Urothelium cell line (cell line): Measurements from ENCODE around the gene PLXNA4.

Experiments
- DNase-seq: peaks from one replicate; pipeline ENCODE4 v3.0.0; 2011; ENCODE audit warnings: low spot score, mixed read lengths
- FAIRE-seq: peaks from 2 replicates; lab custom pipeline; 2011; peaks lifted over from hg19 to GRCh38; lab: Jason Lieb, UNC

Gene PLXNA4

DNA sequence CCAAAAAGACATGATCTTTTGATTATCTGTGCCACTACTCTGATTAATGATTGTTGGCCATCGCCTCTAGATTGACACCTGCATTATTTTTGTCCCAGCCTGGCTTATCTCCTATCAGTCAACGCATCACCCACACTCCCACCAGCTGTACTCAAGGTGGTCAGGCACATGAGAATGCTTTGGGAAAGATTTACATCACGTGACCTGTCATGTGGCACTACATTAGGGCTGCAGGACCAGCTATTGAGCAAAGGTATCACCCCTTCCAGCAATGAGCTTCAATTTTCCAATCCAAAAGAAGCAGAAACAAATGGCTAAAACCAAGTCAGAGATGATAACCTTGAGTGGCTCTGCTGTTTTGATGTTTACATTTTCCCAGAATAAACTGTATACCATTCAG is 204.3 kb downstream of the PLXNA4 start:
- FAIRE-seq (no peak), DNase-seq (no peak)

DNA sequence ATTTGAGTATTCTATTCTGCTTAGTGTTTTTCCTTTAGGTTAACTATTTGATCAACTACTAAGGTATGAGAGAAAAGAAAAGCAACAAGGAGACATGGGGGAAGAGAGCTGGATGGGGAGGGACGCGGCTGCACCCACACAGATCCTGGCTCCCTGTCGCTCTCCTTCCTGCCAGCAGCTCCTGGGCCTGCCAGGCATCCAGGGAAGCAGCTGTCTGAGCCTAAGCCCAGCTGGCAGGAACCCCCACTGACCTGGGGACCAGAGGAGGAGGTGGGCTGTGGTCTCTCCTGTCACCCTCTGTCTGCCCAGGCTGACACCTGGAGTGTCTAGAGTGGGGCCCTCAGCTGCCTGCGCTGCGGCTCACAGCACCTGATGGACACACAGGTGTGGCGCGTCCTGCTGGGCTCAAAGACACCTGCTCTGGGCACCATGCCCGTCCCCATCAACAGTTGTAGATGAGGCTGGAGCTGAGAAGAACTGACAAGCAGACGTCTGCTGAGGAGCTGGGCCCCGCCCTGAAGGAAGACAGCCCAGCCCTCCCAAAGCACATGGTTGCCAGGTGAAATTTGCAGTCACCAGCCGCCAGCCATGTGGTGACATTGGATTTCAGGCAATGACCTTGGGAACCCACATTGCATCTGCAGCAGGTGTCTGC is 207.9 kb downstream of the PLXNA4 start:
- DNase-seq (no peak), FAIRE-seq (no peak)

DNA sequence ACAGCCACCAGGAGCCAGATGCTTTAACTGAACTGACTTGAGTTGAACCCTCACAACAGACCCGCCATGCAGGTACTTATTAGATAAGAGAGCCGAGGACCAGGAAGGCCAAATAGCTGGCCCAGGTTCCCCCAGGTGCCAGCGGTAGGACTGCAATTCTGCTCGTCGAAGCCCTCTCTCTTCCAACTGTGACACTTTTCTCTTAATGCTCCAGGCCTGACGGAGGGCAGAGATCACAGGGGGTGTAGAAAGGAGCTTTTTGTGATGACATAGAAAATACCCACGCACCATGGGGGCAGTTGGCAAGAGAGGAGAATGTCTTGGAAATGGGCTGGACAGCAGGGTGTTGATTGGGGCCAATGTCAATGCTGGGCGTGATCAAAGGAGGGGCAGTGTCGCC is 208.5 kb downstream of the PLXNA4 start:
- FAIRE-seq (no peak), DNase-seq (no peak)

DNA sequence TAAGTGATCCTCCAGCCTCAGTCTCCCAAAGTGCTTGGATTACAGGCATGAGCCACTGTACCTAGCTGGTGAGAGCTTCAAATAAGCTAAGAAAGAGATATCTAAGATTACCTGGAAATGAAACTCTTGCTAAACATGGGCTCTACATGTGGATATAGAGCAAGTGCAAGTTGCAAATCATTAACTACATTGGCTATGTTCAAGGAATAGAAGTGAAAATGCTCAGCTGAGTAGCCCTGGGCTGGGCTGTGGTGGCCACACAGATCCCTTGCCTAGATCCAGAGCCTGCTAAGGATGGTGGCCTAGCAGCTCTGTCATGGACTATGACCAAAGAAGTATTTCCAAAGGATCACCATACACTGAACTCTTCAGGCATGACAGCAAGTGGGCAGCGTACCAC is 209.3 kb downstream of the PLXNA4 start:
- no peak for FAIRE-seq
- no peak for DNase-seq

DNA sequence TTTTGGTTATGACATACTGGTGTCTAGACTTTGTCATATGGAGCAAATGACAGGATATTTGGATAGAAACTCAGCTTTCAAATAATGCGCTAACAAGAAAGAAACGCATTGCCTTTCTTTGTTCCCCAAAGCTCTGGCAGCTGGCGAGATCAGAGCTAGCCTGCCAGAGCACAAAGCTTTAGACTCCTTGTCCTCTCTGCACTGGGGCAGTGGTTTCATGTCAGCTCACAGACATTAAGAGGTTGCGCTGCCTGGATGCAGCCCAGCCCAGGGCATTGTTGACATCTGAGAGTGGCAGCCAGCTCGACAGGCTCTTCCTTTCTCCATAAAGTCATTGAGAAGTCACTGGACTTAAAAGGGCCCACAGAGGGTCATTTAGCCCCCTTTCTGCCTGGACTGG is 212.0 kb downstream of the PLXNA4 start:
- FAIRE-seq = no peak

DNA sequence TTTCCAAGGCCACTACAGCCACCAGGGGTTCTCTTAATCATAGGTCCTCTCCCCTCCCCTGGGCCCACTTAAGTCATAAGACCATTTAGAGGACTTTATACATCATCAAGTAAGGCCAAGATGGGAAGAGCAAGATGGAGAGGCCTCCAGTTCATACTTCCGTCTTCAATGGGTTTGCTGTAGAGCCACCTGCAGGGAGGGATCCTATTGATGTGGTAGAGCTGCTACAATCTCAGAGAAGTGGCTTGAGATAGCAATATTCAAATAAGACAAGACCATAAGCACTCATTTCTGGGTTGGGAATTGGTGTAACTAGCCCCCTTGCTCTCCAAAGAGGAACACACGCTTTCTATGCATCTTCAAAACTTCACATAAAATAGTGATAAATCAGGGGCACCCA is 214.2 kb downstream of the PLXNA4 start:
- FAIRE-seq (no peak), DNase-seq (no peak)

More for the DNA sequence above, 212.0 kb downstream of the PLXNA4 start:
- DNase-seq = no peak

DNA sequence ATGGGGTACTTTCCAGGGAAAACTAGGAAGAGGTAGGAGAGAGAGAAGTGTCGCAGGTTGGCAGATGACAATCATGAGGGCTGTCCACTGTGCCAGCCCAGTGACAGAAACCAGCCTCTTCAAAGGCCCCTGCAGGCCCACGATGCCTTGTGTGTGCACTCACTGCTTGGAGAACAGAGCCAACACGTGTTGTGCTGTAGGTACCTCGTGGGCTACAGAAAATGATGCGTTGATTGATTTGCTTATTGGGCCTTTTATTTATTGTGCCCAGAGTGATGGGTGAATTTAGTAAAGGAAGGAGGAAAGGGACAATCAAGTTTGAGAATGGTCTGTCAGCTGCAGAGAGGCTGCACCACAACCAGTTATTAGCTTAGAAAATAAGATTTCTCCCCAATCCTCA is 215.1 kb downstream of the PLXNA4 start:
- DNase-seq (no peak), FAIRE-seq (no peak)

DNA sequence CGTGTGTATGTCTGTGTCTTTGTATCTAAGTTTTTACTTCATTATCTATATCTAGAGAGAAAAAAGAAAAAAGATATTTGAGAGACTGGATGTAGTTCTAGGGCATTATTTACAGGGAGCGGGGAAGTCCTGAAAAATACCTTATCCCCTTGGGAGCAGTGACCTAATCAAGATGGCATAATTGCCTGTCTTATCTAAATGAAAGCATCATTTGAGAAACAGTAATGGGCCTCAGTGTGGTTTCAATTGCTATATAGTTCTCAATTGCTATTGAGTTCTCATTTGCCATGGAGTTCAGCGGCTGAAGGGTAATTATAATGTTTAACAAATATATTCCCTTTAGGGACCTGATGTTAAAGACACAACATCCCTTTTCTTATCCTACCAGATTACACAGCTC is 216.5 kb downstream of the PLXNA4 start:
- DNase-seq = no peak
- FAIRE-seq = no peak

DNA sequence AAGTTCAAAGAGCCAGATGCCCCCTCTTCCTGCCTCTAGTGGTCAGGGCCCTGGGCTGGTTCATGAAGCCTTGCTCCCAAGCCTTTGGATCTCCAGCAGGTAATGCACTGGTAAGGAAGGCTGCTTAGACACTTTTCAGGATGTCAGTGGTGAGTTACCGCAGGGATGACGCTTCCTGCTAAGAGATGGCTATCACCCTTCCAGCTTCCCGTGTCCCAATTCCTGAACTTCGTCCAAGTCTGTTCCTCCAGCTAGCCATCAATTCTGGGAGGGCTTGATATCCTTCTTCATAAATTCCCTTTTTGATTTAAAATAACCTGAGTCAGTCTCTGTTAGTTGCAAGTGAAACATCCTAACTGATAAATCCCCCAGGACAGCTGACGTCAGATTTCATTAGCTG is 221.2 kb downstream of the PLXNA4 start:
- FAIRE-seq = no peak
- DNase-seq = no peak

DNA sequence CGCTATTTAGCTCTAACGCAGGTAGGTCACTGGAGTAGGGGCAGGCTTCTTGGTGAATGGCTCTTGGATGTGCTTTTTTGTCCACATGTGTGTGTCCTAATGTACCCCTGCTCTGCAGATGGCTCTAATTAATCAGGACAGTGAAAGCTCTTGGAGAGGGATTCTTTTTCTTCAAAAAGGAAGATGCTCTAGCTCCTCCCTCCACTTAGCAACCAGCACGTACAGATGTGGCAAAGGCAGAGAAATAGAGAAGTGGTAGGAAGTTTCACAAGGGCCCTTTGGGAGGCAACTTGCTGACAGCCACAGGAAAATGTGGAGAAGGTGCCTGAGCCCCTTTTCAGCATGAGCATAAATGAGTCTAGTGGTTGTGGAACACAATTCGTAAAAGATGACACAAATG is 221.7 kb downstream of the PLXNA4 start:
- no peak for FAIRE-seq
- DNase-seq = no peak

DNA sequence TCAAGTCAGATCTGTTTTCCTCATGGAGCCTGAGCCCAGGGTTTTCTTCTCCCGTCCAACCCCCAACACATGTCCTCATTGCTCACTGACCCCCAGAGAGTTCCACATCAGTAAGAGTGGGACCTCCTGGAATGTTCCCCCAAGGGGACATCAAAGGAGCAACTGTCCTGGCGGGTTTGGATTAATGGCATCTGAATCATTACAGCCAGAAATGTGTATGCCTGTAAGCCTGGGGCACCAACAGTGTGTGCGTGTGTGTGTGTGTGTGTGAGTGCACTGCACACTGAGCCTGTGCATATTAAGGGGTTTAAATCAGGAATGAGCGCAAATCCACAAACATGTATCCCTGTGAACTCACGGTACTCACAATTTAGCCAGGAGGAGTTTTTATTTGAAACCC is 222.3 kb downstream of the PLXNA4 start:
- DNase-seq = no peak
- no peak for FAIRE-seq

DNA sequence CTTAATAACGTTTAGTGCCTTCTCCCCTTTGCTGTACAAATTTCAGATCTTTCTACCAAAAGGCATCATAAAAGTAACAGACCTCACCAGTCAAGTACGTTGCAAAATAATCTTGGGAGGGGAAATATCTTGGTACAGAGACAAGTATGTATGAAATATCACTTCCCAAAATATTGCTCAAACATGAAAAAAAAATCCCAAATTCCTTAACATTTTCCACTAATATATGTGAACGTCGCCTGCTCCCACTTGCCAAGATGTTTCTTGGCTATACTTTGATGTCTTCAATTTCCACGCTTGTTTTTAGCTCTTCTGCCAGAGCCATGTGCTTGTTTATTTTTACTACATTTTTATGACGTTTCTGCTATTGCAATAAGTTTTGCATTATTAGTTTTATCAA is 223.5 kb downstream of the PLXNA4 start:
- DNase-seq = no peak
- FAIRE-seq = no peak

DNA sequence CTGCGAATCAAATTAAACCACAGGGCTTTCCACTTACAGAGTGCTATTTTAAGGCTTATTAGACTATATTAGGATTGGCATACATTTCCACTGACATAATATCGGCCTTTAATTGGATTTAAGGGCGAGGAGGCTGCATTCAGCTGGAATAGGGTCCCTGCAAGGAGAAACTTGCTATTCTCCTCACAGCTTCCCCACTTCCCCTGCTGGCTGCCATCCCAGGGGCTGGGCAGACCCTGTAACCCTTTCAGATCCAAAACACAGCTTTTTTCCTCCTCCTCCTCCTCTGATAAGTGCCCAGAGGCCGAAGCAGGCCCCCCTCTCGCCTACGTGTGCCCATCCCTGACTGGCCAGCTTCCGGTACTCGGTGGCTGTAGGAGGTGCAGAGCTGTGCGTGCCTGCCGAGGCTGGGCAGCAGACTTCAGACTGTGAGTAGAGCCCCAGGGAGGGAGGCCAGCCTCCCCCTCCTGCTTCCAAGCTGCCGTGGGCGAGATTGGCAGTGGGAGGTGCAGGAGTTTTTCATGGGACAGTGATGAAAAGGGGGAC is 224.2 kb downstream of the PLXNA4 start:
- DNase-seq (peak; percentile 8), FAIRE-seq (no peak)

DNA sequence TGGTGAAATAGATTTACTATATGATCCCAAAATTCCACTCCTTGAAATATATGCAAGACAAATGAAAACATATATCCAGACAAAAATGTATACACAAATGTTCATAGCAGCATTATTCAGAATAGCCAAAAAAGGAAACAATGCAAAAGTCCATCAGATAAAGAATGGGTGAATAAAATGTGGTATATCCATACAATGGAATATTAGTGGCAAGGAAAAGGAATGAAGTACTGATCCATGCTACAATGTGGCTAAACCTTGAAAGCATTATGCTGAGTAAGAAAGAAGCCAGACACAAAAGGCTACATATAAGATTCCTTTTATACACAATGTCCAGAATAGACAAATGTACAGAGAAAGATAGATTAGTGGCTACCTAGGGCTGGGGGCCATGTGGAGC is 225.5 kb downstream of the PLXNA4 start:
- DNase-seq = no peak
- FAIRE-seq = no peak

DNA sequence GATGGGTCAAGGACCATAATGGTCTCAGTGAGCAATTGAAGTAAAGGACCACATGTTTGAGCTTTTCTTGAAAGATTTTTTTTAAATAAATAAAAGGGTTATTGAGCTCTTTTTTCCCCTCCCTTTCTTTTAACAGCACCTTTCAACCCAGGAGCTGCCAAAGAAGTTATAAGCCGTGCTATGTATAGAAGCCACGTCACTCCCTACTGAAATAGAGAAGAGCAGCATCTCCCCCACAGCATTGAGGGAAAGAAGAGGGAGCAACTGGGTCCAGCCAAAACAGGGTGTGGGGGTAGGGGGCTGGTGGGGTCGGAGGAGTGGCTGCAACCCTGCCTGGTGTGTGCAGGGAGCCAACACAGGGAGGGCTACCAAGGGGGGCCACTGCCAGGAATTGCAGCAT is 227.2 kb downstream of the PLXNA4 start:
- no peak for DNase-seq
- FAIRE-seq = no peak

DNA sequence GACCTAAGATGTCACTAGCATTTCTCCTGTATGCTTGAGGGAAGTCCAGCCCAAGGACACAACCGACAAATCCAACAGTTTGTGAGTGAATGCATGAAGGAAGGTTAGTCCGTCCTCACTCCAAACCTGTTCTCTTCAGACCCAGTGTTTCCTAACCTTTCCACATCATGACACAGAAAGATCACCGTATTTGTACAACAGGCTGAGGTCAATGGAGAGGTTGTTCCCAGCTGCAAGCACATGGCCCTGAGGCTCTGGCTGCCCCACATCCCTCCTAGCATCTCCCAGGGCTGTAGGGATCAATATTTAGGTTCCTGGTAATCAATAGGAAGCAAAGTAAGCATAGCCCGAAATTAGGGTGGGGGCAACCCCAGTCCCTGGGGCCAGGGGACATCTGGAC is 227.9 kb downstream of the PLXNA4 start:
- DNase-seq = no peak
- no peak for FAIRE-seq

DNA sequence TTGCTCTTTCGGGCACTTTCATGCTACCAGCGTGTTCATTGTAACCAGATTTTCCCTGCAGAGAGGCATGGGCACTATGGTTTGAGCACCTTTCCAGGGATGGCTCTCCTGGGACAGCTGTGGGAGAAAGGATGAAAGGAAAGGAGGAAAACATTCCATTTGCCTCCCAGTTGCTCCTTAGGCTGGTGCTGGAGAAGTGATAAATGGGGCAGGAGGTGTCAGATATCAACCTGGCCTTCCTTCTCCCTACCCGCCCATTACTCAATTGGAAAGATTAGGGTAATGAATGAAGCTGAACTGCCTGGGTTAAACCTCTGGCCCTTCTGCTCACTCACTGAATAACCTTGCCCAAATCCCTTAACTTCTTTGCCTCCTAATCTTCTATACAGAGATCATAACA is 228.4 kb downstream of the PLXNA4 start:
- no peak for FAIRE-seq
- DNase-seq = no peak

DNA sequence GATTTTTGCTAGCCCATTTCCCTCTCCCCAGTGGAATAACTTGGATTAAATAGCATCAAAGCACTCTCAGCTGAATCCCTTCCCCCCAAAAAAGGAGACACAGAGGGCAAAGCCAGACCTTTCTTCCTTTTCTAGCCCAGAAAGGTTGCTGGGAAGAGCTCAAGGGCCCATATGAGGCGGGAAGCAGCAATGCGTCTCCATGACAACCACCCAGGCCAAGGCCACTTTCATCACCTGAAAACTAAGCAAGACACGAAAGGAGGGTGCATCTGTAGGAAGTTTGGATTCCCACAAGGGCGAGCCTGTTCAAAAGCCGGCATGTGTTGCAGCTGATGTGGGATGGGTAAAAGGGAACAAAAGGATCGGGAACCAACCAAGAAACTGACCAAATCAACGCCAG is 229.1 kb downstream of the PLXNA4 start:
- no peak for FAIRE-seq
- DNase-seq = no peak

DNA sequence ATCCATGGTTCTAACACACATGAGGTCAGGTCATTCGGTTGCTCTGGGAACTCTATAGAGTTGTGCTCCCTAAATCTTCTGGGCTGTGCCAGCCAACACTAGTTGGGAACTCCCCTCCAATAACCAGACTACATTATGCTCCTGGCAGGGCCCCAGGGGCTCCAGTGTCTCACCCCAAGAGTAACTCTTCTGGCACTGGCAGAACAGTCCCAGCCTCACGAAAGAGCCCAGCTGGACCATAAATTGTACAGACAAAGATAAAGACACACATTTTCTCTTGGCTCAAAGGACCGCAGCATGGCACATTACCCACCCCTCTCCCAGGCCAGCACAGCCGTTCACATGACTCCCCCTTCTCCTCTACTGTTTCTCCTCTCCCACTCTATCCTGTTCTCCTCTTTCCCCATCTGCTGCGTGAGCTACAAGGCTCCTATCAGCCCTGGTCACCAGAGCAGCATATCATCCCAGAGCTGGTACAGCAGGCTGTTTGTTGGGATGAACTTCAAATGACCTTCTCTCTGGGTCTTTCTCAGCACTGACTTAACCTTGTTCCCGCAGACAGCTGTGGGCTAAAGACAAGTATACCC is 230.6 kb downstream of the PLXNA4 start:
- FAIRE-seq (no peak), DNase-seq (no peak)

DNA sequence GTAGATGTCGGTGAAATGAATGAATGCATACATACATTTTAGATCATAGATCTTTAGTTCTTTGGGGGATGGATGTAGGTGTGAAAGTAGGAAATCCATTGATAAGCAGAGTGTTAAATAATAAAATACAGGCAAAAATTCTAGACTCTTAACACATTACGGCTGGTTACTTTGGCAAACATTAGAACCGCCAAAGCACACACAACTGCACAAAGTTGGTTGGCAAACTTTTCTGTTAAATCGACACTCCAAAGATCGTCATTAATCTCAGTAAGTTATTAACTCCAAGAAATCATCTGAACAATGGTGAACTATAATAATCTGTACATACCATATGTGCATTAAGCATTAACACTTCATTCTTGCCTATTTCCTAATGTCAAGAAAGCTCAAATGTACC is 231.2 kb downstream of the PLXNA4 start:
- DNase-seq = no peak
- no peak for FAIRE-seq

DNA sequence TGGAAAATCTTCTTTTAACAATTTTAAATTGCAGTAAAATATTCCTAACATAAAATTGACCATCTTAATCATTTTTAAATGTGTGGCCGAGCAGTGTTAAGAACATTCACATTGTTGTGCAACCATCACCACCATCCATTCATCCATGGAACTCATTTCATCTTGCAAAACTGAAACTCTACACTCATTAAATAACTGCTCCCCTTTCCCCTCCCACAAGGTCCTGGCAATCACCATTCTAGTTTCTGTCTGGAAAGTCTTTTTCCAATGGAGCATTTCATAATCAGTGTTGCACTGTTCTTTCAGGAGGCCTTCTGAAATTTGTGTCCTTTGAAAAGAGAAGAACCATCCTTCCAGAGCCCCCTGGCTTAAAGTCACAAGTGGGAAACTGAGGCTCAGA is 233.1 kb downstream of the PLXNA4 start:
- FAIRE-seq = no peak
- no peak for DNase-seq

DNA sequence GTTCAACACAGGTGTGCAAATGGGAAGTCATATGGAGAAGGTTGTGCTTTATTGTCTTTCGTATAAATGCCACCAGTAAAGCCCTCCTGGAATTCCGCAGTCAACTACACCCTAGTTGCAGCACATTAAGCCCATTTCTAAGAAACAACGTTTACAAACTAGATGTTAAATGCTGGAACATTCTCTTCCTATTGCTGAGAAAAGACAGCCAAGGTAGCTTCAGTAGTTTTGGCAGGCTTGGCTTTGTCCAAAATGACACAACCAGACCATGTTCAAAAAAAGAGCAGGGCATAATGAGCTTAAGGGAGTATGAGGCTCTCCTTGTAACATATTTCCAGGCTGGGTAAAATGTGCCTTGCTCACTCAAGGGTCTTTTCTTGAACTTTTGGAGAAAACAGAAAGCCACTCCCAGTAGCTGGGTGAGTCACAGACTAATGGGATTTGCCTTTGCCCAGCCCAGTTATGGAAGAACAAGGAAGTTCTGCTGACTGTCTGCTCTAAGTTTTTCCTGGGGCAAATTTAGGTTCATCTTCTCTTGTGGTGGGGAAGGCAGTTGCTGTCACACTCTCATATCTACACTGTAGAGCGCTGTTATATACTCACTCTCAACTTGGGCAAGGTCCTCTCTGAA is 238.7 kb downstream of the PLXNA4 start:
- DNase-seq (no peak), FAIRE-seq (no peak)
